ENCODE measurements around the gene GPS2.

DNA sequence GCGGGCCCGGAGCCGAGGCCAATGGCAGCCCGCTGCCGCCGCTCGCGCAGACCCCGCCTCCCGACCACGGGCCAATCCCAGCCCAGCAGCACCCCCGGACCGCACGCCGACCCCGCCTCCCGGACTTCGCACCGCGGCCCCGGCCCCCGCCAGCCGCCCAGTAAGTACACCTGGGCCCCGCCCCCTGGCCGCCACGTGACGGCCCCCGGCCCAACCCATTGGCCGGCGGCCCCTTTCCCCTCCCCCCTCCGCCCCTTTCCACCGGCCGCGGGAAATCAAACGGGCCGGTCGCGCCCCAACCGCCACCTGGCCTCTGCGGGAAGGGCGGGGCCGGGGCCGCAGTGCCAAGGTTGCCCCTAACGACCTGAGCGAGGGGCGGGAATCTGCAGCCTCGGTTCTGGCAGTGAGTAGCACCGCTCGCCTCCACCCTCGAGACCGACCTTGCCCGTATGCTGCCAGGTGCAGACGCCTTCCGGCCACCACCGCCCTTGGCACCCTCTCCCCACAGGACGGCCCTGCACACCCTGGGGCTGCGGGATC, 20.5 kb downstream of the GPS2 start, which contains the start of gene YBX2:
- TF ChIP-seq, protein P1, sequence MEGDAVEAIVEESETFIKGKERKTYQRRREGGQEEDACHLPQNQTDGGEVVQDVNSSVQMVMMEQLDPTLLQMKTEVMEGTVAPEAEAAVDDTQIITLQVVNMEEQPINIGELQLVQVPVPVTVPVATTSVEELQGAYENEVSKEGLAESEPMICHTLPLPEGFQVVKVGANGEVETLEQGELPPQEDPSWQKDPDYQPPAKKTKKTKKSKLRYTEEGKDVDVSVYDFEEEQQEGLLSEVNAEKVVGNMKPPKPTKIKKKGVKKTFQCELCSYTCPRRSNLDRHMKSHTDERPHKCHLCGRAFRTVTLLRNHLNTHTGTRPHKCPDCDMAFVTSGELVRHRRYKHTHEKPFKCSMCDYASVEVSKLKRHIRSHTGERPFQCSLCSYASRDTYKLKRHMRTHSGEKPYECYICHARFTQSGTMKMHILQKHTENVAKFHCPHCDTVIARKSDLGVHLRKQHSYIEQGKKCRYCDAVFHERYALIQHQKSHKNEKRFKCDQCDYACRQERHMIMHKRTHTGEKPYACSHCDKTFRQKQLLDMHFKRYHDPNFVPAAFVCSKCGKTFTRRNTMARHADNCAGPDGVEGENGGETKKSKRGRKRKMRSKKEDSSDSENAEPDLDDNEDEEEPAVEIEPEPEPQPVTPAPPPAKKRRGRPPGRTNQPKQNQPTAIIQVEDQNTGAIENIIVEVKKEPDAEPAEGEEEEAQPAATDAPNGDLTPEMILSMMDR (IDR thresholded peaks at IDR 0.05): no peak
- TF ChIP-seq POLR2A (IDR thresholded peaks at IDR 0.05): no peak

Measured in heart left ventricle (tissue), 13 donors.